LNCaP clone FGC (cell line): Measurements from ENCODE around the gene YLPM1.

Source experiments
- DNase-seq: peaks from one replicate; pipeline ENCODE4 v3.0.0-alpha.2; 2011; ENCODE audit warnings: low read depth
- H3K4me3 ChIP-seq: 2 replicates; pipeline ENCODE4 v1.5.1; 2011; ENCODE audit warnings: mild to moderate bottlenecking, low read depth, low read length, control low read depth
- CTCF ChIP-seq: IDR thresholded peaks from 2 replicates; pipeline ENCODE4 v1.5.1; 2012; ENCODE audit warnings: mild to moderate bottlenecking; ENCODE audit not compliant: control insufficient read depth, insufficient read depth; ENCODE audit errors: extremely low read depth

Gene YLPM1

GRCh38 chr14:74866708-74867389 lies 103.7 kb downstream of the YLPM1 start:
- TF ChIP-seq CTCF: no peak
- no peak for DNase-seq

GRCh38 chr14:74867673-74868072 lies 104.6 kb downstream of the YLPM1 start:
- DNase-seq: no peak
- no peak overlapping the region for H3K4me3 ChIP-seq
- TF ChIP-seq CTCF: no peak

More at GRCh38 chr14:74866708-74867389, 103.7 kb downstream of the YLPM1 start:
- H3K4me3 ChIP-seq: no peak overlapping the region

GRCh38 chr14:74868739-74869138 lies 105.6 kb downstream of the YLPM1 start:
- no peak for TF ChIP-seq CTCF
- no peak overlapping the region for H3K4me3 ChIP-seq
- DNase-seq: no peak

- DNase-seq: no peak
- no peak overlapping the region for H3K4me3 ChIP-seq
- TF ChIP-seq CTCF: no peak
Measured at GRCh38 chr14:74871819-74872218, 108.7 kb downstream of the YLPM1 start.

- DNase-seq: no peak
- TF ChIP-seq CTCF: no peak
- no peak overlapping the region for H3K4me3 ChIP-seq
Measured at GRCh38 chr14:74875204-74875603, 112.1 kb downstream of the YLPM1 start.

GRCh38 chr14:74875941-74876913 lies 113.1 kb downstream of the YLPM1 start, which contains the start of gene PROX2:
Gene PROX2, minus strand, starts transcription at chr14:74876145. Its CDS starts 12,311 bp downstream, at chr14:74863834.
- DNase-seq: no peak
- TF ChIP-seq CTCF: no peak
- H3K4me3 ChIP-seq: no peak within 1 kb of the TSS
